ENCODE results near the gene CDK11B.
"Not testable (repeated sequence)": the region's sequence is repeated elsewhere in the genome, so short reads cannot be mapped to it uniquely, and the experiment has no call there.

CDK11B gene

DNA sequence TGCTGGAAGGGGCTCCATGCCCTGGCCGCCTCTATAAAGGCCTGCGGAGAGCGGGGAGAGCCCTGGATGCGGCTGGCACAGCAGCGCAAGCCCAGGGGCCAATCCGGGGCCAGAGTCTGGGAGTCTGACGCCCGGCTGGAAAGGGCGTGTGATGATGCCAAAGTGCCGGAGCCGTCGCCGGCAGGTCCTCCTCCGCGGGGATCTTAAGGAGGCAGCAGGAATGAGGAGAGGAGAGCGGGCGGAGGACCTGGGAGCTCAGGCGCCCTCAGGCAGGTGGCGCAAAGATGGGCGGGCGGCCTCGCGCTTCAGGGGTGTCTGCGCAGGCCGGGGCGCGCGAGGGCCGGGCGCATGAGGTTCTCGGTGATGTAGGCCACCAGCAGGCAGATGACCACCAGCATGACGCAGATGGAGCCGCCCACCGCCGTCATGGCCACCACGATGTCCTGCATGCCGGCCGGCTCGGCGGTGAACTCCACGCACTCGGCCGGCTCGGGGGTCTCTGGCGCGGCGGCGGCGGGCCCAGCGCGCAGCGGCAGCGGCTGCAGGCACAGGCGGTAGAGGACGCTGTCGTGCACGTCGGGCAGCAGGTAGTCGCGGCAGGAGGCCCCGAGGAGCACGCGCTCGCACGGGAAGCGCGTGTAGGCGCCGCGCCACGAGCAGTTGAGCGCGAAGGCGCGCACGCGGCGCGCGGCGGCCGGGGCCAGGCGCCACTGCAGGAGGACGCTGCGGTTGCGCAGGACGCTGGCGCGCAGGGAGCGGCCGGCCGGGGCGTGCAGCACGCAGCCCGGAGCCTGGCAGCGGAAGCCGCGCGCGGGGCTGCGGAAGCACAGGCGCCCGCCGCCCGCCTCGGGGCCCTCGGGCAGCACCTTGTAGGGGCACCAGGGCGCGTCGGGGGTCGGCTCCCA lies 59.5 kb downstream of the CDK11B start:
- no peak for DNase-seq (ENCODE audit: low read depth)

DNA sequence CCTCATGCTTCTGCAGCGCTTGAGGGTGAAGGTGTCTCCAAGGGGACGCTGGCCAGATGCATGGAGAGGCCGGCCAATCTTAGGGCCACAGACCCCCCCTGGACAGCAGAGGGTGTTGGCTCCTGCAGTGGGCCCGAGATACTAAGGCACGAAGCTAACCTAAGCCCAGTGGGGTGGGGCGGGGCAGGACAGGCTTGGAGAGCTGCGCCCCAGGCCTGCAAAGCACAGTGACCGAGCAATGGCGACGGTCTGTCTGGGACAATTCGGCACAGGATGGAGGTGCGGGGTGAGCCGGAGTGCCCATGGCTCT lies 60.1 kb downstream of the CDK11B start:
- no peak for DNase-seq (ENCODE audit: low read depth)

DNA sequence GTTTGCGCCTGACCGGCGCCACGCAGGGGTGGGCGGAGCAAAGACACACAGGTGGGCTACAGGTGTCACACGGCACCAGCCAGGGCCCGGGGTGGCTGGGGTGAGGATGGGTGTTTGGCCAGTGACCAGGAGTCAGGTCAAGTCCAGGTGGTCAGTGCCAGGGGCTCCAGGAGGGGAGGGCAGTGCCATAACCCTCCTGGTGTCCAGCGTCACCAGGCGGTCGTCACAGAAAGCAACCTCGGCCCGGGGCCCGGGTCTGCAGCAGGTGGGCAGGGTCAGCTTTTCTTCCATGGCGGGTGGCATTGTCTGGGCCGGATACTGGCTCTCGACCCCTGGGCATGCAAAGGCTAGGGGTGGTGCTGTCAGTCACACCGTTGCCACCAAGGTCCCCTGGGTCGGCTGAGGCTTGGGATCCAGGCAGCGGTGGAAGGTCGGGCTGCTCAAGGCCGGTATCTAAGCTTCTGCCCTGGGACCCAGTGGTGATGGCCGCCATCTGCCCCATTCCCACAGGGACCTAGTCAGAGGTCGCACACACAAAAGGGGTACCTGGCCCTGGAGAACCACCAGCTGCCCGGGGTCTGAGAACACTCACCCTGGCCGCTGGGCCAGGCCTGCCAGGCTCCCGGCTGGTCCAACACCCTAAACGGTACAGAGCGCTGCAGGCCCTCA lies 60.6 kb downstream of the CDK11B start:
- no peak for DNase-seq (ENCODE audit: low read depth)

DNA sequence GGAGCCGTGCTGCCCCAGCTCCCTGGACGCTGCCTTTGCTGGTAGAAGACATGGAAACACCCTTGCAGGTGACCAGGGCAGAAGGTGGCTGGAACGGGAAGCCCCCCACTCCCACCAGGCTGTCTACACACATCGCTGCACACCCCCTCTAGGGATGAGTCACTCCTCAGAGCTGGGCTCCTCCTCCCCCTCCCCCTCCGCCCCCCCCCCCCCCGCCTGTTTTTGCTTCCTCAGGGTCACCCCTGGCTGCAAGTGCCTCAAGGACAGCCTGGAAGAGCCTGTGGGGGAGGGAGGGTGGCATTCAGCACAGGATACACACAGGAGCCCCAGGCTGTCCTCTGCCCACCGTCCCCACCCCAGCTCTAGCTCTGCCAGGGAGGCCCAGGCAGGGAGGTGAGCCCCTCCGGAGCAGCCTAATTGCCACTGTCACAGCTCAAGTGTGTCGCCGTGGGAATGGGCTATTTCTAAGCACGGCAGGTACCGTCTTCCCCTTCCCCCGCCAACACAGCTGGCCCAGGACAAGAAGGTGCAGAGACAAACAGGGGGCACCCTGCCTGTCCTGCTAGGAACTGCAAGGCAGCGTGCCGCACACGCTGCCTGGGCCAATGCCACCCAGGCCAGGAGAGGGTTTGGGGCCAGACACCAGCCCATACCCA lies 61.4 kb downstream of the CDK11B start:
- no peak for DNase-seq (ENCODE audit: low read depth)

- no peak for DNase-seq (ENCODE audit: low read depth)
Observed at GRCh38 chr1:1596493-1597274, 62.1 kb downstream of the CDK11B start.

GRCh38 chr1:1595341-1595740 lies 63.5 kb downstream of the CDK11B start:
- not testable (repeated sequence) for DNase-seq (ENCODE audit: low read depth)

- DNase-seq (ENCODE audit: low read depth): no peak
Observed at GRCh38 chr1:1594602-1595260, 64.1 kb downstream of the CDK11B start.

DNA sequence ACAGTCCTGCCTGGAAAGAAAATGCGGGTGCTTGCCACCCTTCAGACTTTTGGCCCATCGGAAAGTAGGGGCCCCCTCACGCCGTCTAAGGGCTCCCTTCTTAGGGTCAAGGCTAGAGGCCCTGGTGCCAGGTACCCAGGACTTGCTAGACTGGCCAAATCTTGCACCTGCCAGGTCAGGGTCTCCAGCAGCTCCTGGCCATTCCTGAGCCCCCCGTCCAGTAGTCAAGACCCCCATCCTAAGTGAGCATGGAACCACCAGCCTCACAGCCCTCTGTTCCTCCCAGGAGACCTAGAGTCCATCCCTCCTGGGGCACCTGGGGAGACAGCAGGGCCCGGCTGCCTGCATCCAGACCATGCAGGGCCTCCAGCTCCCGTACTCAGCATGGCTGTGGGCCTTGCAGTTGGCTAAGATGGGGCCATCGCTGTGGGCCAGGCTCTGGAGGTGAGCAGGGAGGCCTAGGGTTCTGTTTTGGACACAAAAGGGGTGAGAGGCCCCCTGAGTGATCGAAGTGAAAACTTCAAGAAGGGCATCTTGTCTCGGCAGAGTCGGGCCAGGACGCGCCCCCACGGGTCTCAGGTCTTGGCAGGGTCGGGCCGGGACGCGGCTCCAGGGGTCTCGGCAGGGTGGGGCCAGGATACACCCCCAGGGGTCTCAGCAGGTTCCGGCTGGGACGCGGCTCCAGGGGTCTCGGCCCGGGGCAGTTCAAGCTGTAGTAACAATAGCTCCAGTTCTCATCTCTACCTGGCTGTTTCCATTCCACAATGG lies 64.8 kb downstream of the CDK11B start:
- DNase-seq (ENCODE audit: low read depth): no peak

- no peak for DNase-seq (ENCODE audit: low read depth)
Observed at GRCh38 chr1:1591452-1591851, 67.4 kb downstream of the CDK11B start.
